SKM-1 (cell line): ENCODE results near the gene RXRA.

ENCODE experiments used
- DNase-seq: peaks from one replicate; lab custom pipeline; 2025; ENCODE audit not compliant: unreplicated experiment; lab: John Stamatoyannopoulos, UW

The RXRA gene

DNA sequence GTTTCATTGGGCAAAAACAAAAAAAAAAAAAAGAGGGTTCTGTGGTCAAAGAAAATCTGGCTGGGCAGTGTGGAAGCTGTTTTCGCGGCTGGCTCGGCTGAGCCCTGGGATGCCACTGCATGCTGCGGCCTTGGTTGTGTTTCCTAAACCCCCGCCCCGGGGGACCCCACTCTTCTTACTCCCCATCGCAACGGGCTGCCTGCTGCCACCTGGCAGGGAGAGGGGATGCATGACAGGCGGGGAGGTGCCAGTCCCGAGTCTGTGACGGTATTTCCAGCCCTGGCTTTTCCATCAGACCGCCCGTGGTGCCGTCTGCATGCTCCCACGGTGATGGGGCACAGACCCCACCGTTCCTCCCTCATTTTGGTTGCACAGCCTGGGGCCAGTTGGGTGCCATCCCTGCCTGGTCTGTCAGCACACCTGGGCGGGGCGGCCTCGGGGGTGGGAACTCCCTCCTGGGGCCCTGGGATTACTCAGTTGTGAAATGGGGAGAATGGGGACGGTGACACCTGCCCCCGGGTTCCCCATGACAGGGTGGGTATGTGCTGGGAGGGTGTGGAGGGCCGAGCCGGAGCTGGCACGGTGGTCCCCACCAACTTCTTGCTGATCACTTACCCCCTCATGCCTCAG, 101.0 kb downstream of the RXRA start:
- DNase-seq: no peak

DNA sequence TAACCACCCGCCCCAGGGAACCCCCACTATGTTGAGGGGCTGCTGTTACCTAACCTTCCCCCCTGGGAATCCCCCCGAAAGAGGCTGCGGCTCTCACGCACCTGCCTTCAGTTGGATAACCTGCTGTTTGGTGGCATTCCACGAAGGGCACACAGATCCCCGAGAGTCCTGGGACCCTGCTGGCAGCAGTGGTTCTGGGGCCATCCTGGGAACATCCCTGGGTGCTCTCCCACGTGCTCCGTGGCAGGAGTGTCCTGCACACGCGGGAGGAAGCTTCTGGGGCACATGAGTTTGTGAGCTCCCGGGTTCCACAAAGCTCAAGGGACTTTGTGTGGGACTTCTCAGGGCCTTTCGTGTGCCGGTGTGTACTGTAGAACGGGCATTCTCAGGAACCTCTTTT, 102.3 kb downstream of the RXRA start:
- no peak for DNase-seq

GRCh38 chr9:134429007-134429406, 102.8 kb downstream of the RXRA start:
- no peak for DNase-seq

DNA sequence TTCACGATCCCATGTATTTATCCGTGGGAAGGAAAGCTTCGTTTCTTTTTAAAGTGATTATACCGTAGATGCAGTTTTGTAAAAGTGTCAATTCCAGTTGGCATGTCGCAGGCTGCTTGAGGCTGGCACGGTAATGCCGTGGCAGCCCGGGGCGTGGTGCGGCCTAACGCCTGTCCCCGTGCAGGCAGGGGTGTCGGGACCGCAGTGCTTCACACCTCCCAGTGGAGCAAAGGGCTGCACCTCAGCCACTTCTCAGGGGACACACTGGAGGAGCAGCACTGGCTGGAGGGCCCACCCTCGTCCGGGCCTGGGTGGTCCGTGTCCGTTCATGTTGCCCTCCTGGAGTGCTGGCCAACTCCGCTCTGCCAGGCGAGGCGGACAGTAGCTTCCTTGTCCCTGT, 103.2 kb downstream of the RXRA start:
- DNase-seq: no peak

DNA sequence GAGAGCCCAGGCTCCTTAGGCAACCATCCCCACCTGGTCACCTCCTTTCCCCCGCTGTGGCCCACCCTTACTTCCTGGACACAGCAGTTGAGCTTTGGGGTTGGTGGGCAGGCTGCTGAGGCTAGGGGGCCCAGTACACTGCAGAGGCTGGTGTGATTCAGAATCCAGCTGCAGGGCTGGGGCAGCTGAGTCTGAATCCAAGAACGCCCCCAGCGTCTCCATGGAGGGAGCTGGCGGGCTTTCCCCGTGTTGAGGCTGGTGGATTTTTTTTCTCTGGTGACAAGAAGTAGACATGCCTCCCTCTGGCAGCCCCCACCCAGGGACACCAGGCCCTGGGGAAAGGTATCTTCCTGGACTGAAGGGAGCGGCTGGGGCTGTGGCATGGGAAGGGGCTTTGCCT, 104.8 kb downstream of the RXRA start:
- DNase-seq: no peak

DNA sequence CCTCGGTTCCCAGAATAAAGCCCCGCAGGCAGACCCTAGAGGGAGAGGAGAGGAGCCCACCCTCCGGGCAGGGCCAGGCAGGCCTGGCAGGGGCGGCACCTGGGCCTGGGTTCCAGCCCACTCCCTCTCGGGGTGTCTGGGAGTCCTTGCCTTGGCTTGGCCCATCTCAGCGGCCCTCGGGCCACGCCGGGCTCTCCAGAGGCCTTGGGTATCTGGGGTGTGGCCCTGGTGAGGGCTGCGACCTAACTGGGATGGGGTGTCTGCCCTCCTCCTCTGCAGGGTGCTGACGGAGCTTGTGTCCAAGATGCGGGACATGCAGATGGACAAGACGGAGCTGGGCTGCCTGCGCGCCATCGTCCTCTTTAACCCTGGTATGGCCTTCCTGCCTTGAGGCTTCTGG, 105.4 kb downstream of the RXRA start:
- DNase-seq: no peak

DNA sequence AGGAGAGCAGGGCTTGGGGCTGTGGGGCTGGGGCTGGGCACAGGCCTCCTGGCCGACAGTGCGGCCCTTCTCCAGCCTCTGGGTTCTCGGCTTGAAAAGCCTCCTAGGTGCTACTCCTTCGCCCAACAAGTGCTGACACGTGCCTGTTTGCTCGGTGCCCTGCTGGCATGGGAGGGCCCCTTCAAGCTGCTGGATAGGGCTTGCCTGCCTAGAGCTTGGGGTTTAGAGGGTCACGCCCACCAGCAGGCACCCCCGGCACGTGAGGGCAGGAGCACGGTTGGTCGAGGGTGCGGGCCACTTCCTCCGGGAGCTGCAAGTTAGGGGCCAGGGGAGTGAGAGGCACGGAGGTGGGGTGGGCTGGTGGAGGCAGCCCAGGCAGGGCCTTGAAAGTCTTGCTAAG, 106.2 kb downstream of the RXRA start:
- no peak for DNase-seq

DNA sequence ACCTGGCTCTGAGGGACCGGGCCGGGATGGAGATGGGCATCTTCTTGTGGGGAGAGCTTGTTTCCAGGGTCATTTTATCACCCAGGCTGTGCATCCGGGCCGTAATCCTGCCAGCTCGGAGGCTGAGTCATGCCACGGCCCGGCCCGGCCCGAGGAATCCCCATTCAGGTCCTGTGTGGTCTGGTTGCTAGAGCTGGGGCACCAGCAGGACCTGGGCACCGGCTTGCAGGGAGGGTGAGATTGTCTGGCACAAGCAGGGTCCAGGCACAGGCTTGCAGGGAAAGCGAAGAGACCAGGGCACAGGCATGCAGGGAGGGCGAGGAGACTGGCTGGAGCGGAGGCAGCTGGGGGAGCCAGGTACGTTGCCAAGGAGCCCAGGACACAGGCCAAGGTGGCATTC, 106.8 kb downstream of the RXRA start:
- no peak for DNase-seq

DNA sequence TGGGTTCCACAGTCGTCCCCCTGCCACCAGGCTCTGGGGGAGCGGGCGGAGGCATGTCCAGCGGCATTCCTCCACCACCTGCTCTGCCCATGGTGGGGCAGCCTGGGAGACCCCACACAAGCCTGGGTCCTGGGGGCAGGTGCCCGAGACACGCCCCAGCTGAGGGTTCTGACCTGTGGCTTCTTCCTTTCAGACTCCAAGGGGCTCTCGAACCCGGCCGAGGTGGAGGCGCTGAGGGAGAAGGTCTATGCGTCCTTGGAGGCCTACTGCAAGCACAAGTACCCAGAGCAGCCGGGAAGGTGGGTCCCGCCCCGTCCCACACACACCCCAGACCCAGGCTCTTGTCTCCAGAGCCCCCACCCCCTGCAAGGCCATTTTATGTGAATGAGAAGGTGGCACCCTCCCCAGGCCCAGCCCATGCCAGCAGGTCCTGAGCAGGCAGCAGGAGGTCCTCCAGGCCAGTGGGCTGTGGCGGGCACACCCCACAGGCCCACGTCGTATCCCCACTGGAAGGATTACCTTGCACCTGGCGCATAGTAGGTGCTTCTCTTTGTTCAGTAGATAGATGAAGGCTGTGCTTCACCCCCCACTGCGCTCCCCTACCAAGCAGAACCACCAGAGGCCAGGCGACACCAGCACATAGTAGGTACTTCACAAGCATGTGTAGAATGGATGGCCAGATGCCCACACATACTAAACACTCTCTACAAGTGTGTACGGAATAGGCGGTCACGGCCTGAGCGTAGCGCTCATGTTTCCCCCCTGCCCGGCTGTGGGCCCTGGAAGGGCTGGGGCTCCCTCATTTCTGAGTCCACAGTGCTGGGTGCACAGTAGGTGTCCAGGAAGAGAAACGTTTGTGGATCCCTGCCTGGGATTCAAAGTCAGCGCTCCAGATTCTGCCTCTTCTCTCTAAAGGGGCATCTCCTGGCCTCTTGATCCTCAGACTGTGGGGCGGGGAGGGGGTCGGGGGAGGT, 107.9 kb downstream of the RXRA start:
- no peak for DNase-seq

- DNase-seq: no peak
Observed at GRCh38 chr9:134434894-134435506, 108.7 kb downstream of the RXRA start.

DNA sequence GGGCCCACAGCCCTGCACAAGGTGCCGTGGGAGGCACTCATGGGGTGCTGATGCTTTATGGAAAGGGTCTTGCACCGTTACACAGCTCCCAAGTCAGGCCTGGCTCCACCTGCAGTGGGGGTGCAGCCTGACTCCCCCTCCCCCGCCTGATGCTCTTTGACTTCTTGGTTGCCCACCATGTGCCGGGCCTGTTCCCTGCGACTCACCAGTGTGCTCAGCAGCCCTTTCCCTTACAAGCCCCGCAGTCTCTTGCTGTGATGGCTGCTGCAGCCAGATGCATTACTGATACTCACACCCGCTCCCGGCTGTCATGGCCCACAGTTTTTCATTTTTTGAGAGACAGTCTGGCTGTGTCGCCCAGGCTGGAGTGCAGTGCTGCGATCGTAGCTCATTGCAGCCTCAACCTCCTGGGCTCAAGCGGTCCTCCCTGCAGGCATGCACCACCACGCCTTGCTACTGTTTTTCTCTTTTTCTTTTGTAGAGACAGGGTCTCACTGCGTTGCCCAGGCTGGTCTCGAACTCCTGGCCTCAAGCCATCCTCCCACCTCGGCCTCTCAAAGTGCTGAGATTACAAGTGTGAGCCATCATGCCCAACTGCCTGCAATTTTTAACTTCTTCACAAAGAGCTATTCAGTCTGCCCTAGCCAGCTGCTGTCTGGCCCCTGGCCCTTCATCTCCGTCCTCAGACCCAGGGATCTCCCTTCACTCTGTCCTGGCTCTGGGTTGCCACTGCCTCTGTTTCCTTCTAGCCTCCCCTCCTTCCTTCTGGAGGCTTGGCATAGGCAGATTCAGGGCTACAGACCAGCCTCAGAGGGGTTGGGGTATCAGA, 109.5 kb downstream of the RXRA start:
- DNase-seq: no peak

DNA sequence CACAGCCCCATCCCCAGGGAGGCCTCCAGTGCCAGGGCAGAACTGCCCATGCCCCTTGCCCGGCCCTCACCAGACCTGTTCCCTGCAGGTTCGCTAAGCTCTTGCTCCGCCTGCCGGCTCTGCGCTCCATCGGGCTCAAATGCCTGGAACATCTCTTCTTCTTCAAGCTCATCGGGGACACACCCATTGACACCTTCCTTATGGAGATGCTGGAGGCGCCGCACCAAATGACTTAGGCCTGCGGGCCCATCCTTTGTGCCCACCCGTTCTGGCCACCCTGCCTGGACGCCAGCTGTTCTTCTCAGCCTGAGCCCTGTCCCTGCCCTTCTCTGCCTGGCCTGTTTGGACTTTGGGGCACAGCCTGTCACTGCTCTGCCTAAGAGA, 110.1 kb downstream of the RXRA start:
- DNase-seq: no peak

DNA sequence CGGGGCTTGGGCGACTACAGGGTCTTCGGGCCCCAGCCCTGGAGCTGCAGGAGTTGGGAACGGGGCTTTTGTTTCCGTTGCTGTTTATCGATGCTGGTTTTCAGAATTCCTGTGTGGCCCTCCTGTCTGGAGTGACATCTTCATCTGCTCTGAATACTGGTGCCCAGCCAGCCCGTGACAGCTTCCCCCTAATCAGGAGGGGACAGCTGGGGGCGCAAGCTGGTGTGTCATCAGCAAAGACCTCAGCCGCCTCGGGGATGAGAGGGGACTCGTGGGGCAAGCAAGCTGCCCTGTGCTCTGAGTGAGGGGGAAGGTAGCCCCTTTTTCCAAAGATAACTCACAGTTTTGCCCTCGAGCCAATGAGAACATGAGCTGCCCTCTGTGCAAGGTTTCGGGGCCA, 110.7 kb downstream of the RXRA start:
- DNase-seq: no peak

DNA sequence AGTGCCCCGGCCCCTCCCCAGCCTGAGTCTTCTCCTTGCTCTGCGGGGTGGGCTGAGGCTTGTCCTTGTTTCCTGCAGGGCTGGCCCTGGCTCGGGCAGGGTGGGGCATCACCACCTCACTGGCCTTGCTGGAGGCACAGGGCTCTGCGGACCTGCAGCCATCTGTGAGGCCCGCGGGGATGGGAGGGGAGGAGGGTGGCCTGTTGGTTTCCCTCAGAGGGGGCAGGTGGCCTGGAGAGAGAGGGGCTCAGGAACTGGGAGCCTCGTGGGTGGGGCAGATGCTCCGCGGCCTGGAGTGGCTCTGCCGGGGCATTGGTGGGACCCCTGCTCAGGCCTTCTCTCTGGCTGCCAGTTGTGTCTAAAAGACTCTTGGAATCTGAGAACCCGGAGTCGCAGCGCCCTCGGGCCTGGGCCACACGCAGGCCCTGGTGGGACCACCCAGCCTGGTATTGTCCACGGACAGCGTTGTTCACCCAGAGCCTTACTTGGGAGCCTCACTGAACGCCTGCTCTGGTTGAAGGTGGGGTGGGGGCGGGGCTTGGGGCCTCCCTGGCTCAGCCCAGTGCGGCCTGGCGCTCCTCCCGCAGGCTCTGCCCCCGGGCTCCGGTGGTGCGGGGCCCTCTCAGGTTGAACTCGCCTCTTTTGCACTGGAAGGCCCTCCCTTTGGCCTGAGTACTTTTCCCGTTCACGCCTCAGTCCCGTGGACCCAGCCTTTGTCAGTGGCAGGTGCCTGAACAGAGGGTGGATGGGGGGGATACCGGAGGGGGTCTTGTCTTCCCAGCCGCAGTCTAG, 111.3 kb downstream of the RXRA start:
- DNase-seq: no peak

DNA sequence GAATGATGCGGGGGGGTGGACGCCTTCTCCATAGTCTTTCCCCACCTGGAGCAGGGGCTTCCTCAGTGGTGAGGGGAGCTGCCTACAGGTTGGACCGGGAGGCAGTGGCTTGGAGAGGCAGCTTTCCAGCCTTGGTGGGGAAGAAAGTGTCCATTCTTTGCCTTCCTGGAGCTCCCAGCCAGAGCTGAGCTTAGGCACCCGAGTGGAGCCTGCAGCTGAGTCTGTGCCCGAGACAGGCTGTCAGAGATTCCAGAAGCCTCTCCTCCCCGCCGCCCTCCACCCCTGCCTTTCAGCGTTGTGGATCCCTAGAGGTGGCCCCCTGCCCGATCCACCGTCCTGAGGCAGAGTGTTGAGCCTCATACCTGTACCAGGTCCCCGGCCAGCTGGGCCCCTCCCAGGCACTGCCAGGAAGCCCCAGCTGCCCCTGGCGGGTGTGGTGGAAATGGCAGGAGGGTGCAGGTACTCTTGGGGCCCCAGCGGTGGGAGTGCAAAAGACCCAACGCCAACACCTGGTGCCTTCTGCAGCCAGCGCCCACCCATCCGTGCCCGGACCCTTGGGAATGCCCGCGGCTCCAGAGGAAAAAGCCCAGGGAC, 112.0 kb downstream of the RXRA start:
- no peak for DNase-seq

- DNase-seq: no peak
Observed at GRCh38 chr9:134439368-134439784, 113.1 kb downstream of the RXRA start.

DNA sequence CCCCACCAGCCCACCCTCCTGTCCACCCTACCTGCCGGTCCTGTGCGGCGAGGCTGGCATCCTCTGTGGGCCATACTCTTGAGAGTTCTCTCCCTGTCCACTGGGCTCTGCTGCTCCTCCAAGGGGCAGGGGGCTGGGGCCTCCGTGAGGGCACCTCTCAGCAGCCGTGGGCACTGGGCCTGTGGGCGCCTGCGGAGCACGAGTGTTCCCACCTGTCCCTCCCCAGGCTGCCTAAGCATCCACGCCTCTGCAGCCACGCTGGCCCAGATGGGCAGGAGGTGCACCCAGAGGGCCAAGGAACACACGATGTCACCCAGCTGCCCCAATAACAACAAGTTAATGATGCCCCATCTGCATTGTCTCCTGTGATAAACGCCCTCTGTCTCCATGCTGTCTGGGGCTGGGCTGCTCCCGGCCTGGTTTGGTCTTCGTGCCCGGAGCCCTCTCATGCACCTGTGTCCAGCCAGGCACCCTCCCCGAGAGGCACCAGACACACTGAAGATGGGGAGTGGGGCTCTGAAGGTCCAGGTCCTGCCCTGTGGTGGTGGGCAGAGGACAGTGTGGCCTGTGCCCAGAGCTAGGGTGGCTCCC, 114.5 kb downstream of the RXRA start:
- DNase-seq: no peak

GRCh38 chr9:134441227-134442084, 115.2 kb downstream of the RXRA start:
- no peak for DNase-seq

- no peak for DNase-seq
Observed at GRCh38 chr9:134442085-134442474, 115.8 kb downstream of the RXRA start.
